Measurements from ENCODE around the gene KCTD16.

The KCTD16 gene

DNA sequence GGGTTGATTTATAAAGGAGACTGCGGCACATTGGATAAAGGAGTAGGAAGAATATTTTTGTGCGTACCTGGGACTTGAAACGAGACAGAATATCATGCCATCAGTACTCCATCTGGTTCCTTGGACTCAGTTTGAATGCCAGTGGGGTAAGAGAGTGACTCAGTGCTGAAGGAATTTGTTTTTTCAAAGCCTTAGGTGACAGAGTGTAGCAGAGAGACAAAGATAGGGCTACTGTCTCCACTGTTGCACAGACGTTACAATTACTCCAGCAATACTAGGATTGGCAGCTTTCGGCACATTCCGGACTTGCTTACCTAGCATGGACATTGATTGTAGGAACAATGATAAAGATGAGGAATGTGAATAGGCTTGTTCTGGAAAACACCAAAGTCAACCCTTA, 250.7 kb downstream of the KCTD16 start:
- Histone ChIP-seq H3K27ac (ENCODE audit: low read length) (no peak overlapping the region), H3K9ac (ENCODE audit: low read depth, low read length) (no peak overlapping the region), H3K27me3 (ENCODE audit: insufficient read depth, low read length) (no peaks in the 10 kb centered on the region), H3K4me3 (ENCODE audit: low read length) (no peak overlapping the region), H3K4me1 (ENCODE audit: insufficient read depth, low read length) (no peaks in the 10 kb centered on the region), H3K9me3 (ENCODE audit: insufficient read depth, low read depth, low read length) (no peaks in the 10 kb centered on the region), H3K36me3 (ENCODE audit: insufficient read depth, low read depth, low read length) (no peaks in the 10 kb centered on the region)

DNA sequence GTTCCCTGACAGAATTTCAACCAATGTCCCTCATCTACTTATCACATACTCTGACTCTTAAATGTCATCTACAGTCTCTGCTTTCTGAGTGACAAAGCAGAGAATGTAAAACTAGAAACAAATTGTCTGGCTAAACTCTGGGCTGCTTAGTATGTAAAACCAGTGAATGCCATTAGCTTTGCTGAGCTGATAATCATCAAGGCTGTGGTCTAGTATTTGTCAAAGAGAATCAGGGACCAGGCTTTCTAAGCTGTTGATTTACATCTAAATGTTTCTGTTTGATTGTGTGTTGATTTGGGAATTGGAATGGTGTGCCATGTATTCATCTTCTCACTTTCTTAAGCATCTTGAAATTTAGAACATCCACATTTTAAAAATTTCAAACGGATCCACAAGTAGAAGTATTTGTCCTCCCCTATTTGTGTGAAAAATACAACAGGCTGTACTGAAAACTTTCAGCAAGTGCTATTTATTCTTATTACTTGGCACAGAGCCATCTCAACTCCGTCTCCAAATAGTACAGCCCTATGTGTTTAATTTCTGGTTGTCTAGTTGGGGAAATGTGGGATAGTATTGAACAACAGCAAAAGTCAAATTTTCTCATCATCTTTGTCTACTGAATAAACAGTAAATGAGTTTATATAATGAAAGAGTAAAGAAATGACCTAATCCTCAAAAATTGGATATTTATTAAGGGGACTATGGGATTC, 251.5 kb downstream of the KCTD16 start:
- Histone ChIP-seq H3K9ac (ENCODE audit: low read depth, low read length) (no peak overlapping the region), H3K27me3 (ENCODE audit: insufficient read depth, low read length) (no peaks in the 10 kb centered on the region), H3K27ac (ENCODE audit: low read length) (no peak overlapping the region), H3K9me3 (ENCODE audit: insufficient read depth, low read depth, low read length) (no peaks in the 10 kb centered on the region), H3K4me1 (ENCODE audit: insufficient read depth, low read length) (no peaks in the 10 kb centered on the region), H3K36me3 (ENCODE audit: insufficient read depth, low read depth, low read length) (no peaks in the 10 kb centered on the region), H3K4me3 (ENCODE audit: low read length) (no peak overlapping the region)

DNA sequence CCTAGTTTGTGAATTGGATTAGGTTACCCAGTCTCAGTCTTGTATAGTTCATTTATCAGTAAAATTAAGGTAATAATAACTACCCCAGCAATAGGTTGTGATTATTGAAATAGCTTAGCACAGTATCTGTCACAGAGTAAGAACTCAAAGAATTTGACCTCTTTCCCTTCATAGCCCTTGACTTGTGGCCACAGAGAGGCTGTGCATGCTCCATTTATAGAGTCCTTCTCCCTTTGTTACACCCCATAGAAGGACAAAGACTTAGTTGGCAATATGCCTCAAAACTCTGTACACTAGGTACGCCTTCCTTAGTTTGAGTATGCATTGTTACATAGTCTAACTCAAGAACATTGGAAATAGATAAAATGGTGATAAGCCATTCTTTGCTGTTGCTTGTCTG, 257.2 kb downstream of the KCTD16 start:
- H3K9me3 ChIP-seq (ENCODE audit: insufficient read depth, low read depth, low read length): no peaks in the 10 kb centered on the region
- H3K27ac ChIP-seq (ENCODE audit: low read length): no peak overlapping the region
- H3K4me3 ChIP-seq (ENCODE audit: low read length): no peak overlapping the region
- no peaks in the 10 kb centered on the region for H3K36me3 ChIP-seq (ENCODE audit: insufficient read depth, low read depth, low read length)
- H3K27me3 ChIP-seq (ENCODE audit: insufficient read depth, low read length): no peaks in the 10 kb centered on the region
- H3K4me1 ChIP-seq (ENCODE audit: insufficient read depth, low read length): no peaks in the 10 kb centered on the region
- H3K9ac ChIP-seq (ENCODE audit: low read depth, low read length): no peak overlapping the region

DNA sequence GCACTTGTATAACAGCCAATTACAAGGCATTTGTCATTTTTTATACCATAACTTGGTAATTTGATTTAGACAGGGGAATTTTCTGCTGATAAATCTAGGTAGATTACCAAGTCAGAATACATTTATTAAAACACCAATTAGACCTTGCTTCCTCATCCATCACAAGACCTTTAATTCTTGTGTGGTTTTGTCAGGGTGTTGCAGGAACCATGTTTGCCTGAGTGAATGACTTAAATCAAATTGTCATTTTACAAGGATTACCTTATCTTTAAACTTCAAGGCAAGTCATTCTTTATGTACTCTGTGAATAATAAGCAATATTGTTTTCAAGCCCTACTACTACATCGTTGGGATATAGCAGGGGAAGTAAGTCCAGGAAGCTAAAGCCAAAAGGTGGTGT, 257.7 kb downstream of the KCTD16 start:
- H3K4me3 ChIP-seq (ENCODE audit: low read length): no peak overlapping the region
- H3K27me3 ChIP-seq (ENCODE audit: insufficient read depth, low read length): no peaks in the 10 kb centered on the region
- H3K36me3 ChIP-seq (ENCODE audit: insufficient read depth, low read depth, low read length): no peaks in the 10 kb centered on the region
- no peak overlapping the region for H3K9ac ChIP-seq (ENCODE audit: low read depth, low read length)
- H3K4me1 ChIP-seq (ENCODE audit: insufficient read depth, low read length): no peaks in the 10 kb centered on the region
- no peaks in the 10 kb centered on the region for H3K9me3 ChIP-seq (ENCODE audit: insufficient read depth, low read depth, low read length)
- H3K27ac ChIP-seq (ENCODE audit: low read length): no peak overlapping the region

DNA sequence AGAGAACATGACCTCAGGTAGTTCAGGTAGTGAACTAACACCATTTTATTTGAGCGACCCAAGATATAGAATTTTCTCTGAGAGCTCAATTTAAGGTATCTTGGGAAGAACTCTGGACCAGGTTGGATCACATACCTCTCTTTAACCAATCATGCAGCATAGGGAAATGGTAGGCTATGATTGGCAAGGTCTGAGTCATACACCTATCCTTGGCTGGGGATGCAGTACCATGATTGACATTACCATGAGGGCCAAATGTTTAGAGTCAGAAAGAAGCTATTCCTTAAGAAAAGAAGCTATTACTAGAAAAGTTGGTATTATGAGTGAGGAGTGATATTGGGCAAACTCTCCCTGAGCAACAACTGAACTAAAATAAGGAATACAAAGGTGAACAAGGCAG, 258.7 kb downstream of the KCTD16 start:
- Histone ChIP-seq H3K9me3 (ENCODE audit: insufficient read depth, low read depth, low read length) (no peaks in the 10 kb centered on the region), H3K36me3 (ENCODE audit: insufficient read depth, low read depth, low read length) (no peaks in the 10 kb centered on the region), H3K27me3 (ENCODE audit: insufficient read depth, low read length) (no peaks in the 10 kb centered on the region), H3K27ac (ENCODE audit: low read length) (no peak overlapping the region), H3K9ac (ENCODE audit: low read depth, low read length) (no peak overlapping the region), H3K4me1 (ENCODE audit: insufficient read depth, low read length) (no peaks in the 10 kb centered on the region), H3K4me3 (ENCODE audit: low read length) (no peak overlapping the region)

DNA sequence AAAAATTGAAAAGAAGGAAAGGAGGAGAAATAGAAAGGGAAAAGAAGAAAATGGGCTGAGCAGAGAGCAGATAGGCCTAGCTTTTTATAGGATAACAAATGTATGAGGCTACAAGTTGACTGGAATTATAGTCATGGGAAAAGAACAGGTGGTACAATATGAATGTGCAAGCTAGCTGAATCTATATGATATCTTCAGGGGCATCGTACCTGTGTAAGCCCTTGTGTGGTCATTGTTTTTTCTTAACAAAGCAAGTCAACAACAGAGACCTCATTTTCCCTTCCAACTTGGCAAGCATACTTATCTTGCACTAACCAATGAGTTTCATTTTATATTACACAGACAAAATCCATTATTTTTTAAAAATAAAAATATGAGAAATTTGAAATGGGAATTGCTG, 259.2 kb downstream of the KCTD16 start:
- Histone ChIP-seq H3K4me1 (ENCODE audit: insufficient read depth, low read length) (no peaks in the 10 kb centered on the region), H3K9me3 (ENCODE audit: insufficient read depth, low read depth, low read length) (no peaks in the 10 kb centered on the region), H3K4me3 (ENCODE audit: low read length) (no peak overlapping the region), H3K27me3 (ENCODE audit: insufficient read depth, low read length) (no peaks in the 10 kb centered on the region), H3K27ac (ENCODE audit: low read length) (no peak overlapping the region), H3K9ac (ENCODE audit: low read depth, low read length) (no peak overlapping the region), H3K36me3 (ENCODE audit: insufficient read depth, low read depth, low read length) (no peaks in the 10 kb centered on the region)

DNA sequence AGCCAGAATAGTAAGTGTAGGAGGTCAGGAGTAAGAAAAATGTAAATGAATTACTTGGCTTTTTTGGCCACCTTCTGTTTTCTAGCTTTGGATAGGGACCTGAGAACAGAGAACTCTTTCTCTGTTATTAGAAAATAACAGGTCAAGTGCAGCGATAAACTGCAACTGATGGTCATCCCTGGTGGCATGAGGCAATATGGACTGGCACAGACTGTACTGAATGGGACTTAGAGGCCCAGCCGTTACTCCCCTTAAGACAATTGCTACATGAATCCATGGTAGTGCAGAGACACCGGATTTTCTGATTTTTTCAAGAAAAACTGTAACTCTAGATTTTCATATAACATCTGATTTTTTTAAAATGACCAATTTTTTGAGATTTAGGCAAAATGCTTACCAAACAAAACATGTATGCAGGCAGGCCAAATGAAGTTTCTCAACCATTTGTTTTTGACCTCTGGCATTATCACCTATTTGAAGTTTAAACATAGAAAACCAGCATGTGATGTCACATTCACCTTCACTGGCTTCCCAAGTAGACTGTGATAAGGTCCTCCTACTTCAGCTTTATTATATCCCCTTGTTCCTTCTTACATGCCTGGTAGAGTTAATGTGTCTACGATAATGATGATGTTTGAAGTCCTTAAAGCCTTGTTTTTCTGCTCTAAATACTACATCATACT, 262.6 kb downstream of the KCTD16 start:
- Histone ChIP-seq H3K4me1 (ENCODE audit: insufficient read depth, low read length) (no peaks in the 10 kb centered on the region), H3K36me3 (ENCODE audit: insufficient read depth, low read depth, low read length) (no peaks in the 10 kb centered on the region), H3K9me3 (ENCODE audit: insufficient read depth, low read depth, low read length) (no peaks in the 10 kb centered on the region), H3K9ac (ENCODE audit: low read depth, low read length) (no peak overlapping the region), H3K27me3 (ENCODE audit: insufficient read depth, low read length) (no peaks in the 10 kb centered on the region), H3K27ac (ENCODE audit: low read length) (no peak overlapping the region), H3K4me3 (ENCODE audit: low read length) (no peak overlapping the region)

DNA sequence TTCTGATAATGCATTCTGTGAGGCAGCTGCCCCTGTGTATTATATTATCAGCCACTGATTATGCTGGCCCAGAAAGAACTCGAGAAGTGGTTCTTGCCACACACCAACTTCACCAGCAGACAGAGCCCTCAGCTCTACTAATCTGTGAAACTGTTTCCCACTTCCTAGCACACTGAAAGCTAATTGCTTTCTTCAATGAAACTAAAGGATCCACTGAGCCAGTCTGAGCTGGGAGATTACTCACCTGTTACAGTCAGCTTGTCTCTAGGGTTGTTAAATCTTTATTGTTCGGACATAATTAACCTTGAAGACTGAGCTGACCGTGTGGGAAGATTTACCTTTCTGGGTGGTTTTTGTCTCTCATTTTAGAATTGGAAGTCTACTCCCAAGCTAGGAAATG, 263.2 kb downstream of the KCTD16 start:
- Histone ChIP-seq H3K4me1 (ENCODE audit: insufficient read depth, low read length) (no peaks in the 10 kb centered on the region), H3K9me3 (ENCODE audit: insufficient read depth, low read depth, low read length) (no peaks in the 10 kb centered on the region), H3K27me3 (ENCODE audit: insufficient read depth, low read length) (no peaks in the 10 kb centered on the region), H3K4me3 (ENCODE audit: low read length) (no peak overlapping the region), H3K9ac (ENCODE audit: low read depth, low read length) (no peak overlapping the region), H3K36me3 (ENCODE audit: insufficient read depth, low read depth, low read length) (no peaks in the 10 kb centered on the region), H3K27ac (ENCODE audit: low read length) (no peak overlapping the region)

DNA sequence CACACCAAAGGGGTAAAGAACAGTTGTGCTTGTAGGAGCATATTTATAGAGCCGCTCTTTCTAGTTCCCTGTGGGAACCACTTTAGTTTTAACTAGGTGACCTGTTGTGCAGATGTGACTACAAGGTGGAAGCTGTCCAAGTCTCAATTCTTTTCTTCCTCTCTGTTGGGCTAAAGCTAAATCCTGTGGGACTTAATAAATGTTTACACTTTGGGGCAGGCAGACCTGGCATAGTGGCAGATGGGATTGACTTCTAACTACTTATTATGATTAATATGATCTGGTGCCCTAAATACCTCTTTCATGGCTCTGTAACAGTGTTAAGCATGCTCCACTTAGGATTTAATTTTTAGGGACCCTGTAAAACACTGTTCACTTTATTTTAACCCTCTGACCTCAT, 265.3 kb downstream of the KCTD16 start:
- no peak overlapping the region for H3K4me3 ChIP-seq (ENCODE audit: low read length)
- H3K9ac ChIP-seq (ENCODE audit: low read depth, low read length): no peak overlapping the region
- H3K27me3 ChIP-seq (ENCODE audit: insufficient read depth, low read length): no peaks in the 10 kb centered on the region
- no peak overlapping the region for H3K27ac ChIP-seq (ENCODE audit: low read length)
- H3K4me1 ChIP-seq (ENCODE audit: insufficient read depth, low read length): no peaks in the 10 kb centered on the region
- no peaks in the 10 kb centered on the region for H3K36me3 ChIP-seq (ENCODE audit: insufficient read depth, low read depth, low read length)
- H3K9me3 ChIP-seq (ENCODE audit: insufficient read depth, low read depth, low read length): no peaks in the 10 kb centered on the region

DNA sequence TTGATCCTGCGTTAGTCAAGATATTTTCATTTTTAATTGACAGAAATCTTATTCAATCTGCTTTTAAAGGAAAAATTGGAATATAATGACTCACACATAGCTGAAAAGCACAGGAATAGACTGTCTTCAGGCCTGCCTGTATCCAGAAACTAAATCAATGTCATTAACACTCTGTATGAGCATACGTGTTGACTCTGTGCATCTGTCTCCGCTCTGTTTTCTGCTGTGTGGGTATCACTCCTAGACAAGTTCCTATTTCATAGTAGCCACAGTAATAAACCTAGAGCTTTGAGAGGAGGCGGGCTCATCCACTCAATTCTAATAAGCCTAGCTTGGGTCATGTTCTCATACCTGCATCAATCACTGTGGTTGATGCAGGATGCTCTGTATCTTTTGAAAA, 267.6 kb downstream of the KCTD16 start:
- no peak overlapping the region for H3K4me3 ChIP-seq (ENCODE audit: low read length)
- H3K9me3 ChIP-seq (ENCODE audit: insufficient read depth, low read depth, low read length): no peaks in the 10 kb centered on the region
- H3K36me3 ChIP-seq (ENCODE audit: insufficient read depth, low read depth, low read length): no peaks in the 10 kb centered on the region
- no peak overlapping the region for H3K27ac ChIP-seq (ENCODE audit: low read length)
- no peaks in the 10 kb centered on the region for H3K27me3 ChIP-seq (ENCODE audit: insufficient read depth, low read length)
- no peak overlapping the region for H3K9ac ChIP-seq (ENCODE audit: low read depth, low read length)
- H3K4me1 ChIP-seq (ENCODE audit: insufficient read depth, low read length): no peaks in the 10 kb centered on the region

DNA sequence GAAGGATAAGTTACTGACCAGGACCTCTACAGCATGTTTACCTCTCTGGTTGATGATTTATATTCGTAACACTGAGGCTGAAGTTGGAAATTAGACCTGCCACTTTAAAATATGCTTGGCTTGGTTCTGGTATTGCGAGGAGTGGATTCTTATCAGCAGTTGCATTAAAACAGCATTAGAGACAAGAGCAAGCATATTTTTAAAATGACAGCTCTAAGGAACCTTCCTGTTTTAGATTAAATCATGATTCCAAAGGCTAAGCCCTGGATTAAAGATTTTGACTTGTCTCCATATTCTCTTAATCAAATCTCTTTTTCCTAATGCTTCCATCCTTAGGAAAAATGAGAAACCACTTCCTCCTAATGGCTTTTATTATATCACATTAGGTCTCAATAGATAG, 277.8 kb downstream of the KCTD16 start:
- Histone ChIP-seq H3K27ac (ENCODE audit: low read length) (no peak overlapping the region), H3K9ac (ENCODE audit: low read depth, low read length) (no peak overlapping the region), H3K27me3 (ENCODE audit: insufficient read depth, low read length) (no peaks in the 10 kb centered on the region), H3K9me3 (ENCODE audit: insufficient read depth, low read depth, low read length) (no peaks in the 10 kb centered on the region), H3K4me3 (ENCODE audit: low read length) (no peak overlapping the region), H3K36me3 (ENCODE audit: insufficient read depth, low read depth, low read length) (no peaks in the 10 kb centered on the region), H3K4me1 (ENCODE audit: insufficient read depth, low read length) (no peaks in the 10 kb centered on the region)

DNA sequence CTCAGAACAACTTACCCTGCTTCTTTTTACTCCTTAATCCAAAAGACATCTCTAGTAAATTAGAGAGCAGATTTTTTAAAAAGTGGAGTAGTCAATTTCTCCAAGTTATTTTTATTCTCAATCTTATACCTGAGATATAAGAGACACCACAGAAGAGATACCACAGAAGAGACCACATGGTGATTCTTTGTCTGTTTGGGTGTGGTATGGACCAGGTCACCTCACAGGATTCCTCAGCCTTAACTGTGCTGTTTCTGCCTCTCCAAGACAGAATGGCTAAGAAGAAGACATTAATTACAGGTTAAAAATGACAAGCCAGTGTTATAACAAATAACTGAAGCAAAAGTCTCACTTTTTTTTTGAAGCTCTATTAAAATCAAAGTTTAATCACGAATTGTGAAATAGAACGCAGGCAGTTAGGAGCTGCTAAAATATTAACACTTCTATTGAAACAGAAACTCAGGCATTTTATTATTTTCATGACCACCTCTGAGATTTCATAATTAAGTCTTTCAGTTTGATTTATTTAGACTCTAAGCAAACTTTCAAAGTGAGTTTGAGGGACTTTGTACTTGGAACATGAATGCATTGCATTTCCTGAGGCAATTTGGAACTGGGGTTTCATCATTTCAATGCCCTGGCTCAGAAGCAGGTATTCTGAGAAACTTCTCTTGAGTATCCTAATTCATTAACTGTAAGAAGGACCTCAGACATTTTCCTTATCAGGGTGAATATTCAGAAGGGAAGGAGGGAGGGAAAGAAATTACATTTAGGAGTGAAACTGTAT, 280.7 kb downstream of the KCTD16 start:
- Histone ChIP-seq H3K27me3 (ENCODE audit: insufficient read depth, low read length) (no peaks in the 10 kb centered on the region), H3K36me3 (ENCODE audit: insufficient read depth, low read depth, low read length) (no peaks in the 10 kb centered on the region), H3K4me1 (ENCODE audit: insufficient read depth, low read length) (no peaks in the 10 kb centered on the region), H3K9me3 (ENCODE audit: insufficient read depth, low read depth, low read length) (no peaks in the 10 kb centered on the region), H3K27ac (ENCODE audit: low read length) (no peak overlapping the region), H3K9ac (ENCODE audit: low read depth, low read length) (no peak overlapping the region), H3K4me3 (ENCODE audit: low read length) (no peak overlapping the region)
